Right forelimb (tissue), 1 donor: ENCODE results near the gene PIGH.
"Not testable (repeated sequence)": the region's sequence is repeated elsewhere in the genome, so short reads cannot be mapped to it uniquely, and the experiment has no call there.

Experiments
- DNase-seq: peaks from one replicate; pipeline ENCODE4 v3.0.0-alpha.2; 2018

Gene PIGH

GRCh38 chr14:67607646-67608045 lies 7.6 kb upstream of the PIGH start:
- no peak for DNase-seq

GRCh38 chr14:67602995-67603545 lies 3.0 kb upstream of the PIGH start:
- no peak for DNase-seq

- DNase-seq, result no peak
These were observed 2.0 kb upstream of the PIGH start for GRCh38 chr14:67602076-67602475.

- DNase-seq, result not testable (repeated sequence)
These were observed 500 bp upstream of the PIGH start for GRCh38 chr14:67600562-67600974.

GRCh38 chr14:67595392-67595791 lies 4.7 kb downstream of the PIGH start:
- no peak for DNase-seq

DNA sequence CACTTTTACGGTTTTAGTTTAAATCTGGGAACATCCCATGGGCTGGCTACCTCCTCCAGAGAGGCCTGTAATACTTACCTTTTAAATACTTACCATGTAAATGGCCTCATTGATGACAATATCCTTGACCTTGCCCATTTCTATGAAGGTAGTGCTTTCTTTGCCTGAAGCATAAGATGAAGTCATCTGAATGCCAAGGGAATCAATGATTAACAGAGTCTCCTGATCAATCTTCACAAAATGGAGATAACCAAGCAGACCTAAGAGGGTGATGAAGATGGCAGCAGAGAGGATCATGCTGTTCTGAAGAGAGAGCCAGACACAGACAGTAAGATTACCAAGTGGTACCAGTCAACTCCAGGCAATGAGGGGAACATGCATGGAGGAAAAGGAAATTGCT lies 6.4 kb downstream of the PIGH start:
- DNase-seq, result not testable (repeated sequence)

- no peak for DNase-seq
These were observed 10.8 kb downstream of the PIGH start for GRCh38 chr14:67589204-67589770.

- DNase-seq, result no peak
These were observed 13.7 kb downstream of the PIGH start for GRCh38 chr14:67586369-67586768.

DNA sequence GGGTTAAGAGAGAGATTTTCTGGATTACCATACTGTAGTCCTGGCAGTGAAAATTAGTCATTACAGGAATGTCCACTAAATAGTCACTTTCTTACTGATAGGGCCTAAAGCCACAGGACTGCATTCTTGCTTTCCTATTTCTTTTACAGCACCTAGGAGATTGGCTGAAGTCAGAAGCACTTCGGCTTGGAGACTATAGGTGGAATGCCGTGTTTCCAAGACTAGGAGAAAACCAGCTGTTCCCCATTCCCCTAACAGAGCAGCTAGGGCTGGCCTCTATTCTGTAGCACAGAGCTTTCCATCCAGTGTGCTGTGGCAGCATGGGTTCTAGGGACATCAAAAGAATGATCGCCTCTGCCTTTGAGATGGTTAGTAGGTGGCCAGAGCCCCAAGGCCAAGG lies 15.1 kb downstream of the PIGH start:
- no peak for DNase-seq

GRCh38 chr14:67583711-67584644 lies 16.1 kb downstream of the PIGH start:
- no peak for DNase-seq

DNA sequence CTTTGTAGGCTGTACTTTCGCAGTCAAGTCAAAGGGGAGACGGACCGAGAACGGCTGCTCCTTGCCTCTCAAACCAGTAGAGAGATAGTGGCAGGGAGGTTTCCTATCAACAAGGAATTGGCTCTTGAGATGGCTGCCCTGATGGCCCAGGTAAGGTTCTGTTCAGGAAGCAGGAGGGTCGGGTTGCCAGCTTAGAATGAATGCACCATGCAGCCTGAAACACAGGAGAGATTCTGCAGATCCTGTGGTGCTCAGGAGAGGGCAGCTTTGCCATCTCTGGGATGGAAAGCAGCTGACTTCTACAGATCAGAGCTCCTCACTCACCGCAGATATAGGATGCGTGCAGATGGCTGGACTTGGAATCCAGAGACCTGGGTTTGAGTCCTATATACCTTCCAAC lies 18.0 kb downstream of the PIGH start:
- DNase-seq, result no peak

DNA sequence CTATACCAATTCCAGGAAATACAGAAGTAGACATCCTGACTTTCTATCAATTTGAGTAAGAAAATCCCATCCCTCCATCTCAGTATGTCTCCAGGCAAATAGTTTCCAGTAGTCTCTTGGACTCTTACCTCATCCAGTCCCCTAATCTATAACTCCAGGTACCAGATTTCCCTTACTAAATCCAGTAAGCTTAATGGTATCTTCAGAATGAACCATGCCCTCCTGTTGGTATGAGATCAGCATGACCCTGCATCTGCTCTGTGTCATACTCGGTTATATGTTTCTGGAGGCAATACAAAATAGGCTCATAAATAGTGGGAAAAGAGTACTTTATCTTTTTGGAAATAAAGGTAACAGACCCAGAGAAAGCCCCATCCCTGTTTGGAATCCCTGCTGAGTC lies 18.4 kb downstream of the PIGH start:
- DNase-seq, result no peak

- DNase-seq, result no peak
These were observed 19.5 kb downstream of the PIGH start for GRCh38 chr14:67580336-67581171.

GRCh38 chr14:67579636-67580035 lies 20.4 kb downstream of the PIGH start:
- no peak for DNase-seq

- no peak for DNase-seq
These were observed 21.0 kb downstream of the PIGH start for GRCh38 chr14:67579040-67579439.

- no peak for DNase-seq
These were observed 21.9 kb downstream of the PIGH start for GRCh38 chr14:67577909-67578749.

DNA sequence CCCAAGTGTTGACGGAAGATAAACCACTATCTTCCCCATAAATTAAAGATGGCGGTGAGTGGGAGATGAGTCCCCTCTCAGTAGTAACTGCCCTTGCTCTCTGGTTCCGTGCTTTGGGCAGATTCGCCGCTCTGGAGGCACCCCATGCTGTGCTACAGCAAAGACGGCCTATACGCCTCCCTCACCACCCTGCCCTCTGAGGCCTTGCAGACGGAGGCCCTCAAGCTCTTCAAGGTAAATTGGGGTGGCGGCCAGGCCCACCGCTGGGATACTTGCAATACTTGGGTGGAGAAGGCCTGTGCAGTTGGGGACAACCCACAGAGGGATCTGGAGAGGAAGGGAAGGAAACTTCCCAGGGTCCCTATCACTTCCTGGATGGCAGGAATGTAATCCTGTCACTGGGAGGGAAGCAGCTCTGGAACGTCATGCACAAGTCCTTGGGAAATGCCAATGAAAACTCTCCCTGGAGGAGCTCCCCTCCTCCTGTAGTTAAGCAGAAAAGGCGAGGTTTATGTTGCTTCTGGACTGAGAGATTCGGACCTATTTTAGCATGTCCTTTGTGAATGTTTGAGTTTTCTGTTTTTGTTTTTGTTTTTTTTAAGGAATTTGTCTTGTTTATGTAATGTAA lies 22.8 kb downstream of the PIGH start:
- no peak for DNase-seq

GRCh38 chr14:67576216-67576955 lies 23.7 kb downstream of the PIGH start:
- DNase-seq, result no peak

DNA sequence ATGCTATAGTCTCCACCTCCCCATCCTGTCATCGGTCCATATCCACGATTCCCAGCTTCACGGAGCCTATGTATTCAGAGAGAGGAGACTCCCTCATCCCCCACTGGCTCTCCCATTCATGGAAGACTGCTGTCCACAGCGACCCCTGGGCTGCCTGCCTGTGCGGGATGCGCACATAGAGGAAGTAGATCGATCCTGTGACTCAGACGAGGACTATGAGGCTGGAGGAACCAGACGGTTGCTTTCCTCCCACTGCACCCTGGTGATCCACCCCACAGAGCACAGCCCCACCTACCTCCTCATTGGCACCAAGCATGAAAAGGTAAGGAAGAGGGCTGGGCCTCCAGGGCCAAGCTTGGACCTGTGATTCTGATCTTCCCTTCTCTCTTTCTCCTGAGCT lies 24.4 kb downstream of the PIGH start:
- DNase-seq, result no peak

DNA sequence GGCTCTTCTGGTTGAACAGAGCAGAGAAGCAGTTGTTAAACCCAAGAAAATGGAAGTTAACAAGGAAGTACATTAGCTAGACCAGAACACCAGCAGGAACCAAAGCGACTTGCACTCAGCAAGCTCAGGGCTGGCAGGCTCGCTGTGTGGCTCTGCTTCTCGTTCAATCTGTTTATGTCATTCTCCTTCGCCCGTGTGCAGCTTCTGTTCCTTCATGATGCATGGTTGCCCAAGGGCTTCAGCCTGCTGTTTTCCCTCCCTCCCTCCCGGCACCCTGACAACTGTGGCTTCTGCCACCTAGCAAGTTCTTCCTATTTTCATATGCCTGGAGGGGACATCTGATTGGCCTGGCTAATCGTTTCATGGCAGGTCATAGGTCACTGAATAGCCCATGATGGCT lies 25.3 kb downstream of the PIGH start:
- no peak for DNase-seq

DNA sequence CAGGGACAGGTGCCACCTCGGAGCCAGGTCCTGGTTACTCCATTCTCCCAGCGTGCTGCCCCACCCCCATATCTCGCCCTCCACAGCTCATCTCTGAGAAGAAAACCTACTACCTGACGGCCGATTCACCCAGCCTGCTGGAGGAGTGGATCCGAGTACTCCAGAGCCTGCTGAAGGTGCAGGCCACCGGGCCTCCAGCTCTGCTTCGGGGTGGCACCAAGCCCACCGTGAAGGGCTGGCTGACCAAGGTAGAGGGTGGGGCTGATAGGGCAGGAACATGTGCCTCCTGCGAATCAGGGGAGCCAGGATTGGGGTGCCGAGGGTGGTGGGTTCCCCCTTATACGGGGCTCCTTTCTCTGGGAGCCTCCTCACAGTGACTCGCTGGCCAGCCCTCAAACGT lies 25.9 kb downstream of the PIGH start:
- DNase-seq, result no peak
